ENCODE data around the gene MAST3.
A peak's percentile ranks its signal among the peaks of the same experiment; 100 is the strongest.

The MAST3 gene

GRCh38 chr19:18155095-18156087, 57.8 kb downstream of the MAST3 start:
- Histone ChIP-seq H4K91ac (ENCODE audit: low read length) (peak overlapping the region; percentile 1), H3K27ac (ENCODE audit: low read length, poor library complexity, severe bottlenecking) (no peak overlapping the region), H3K36me3 (ENCODE audit: control insufficient read depth in 1 of 2, insufficient read depth in 2 of 2, low read depth in 1 of 2, low read length in 2 of 2) (peaks cover 16 to 34% of the 10 kb centered on the region in 2 experiments), H4K8ac (ENCODE audit: low read length) (no peak overlapping the region), H2BK5ac (ENCODE audit: low read depth, low read length, poor library complexity, severe bottlenecking) (no peak overlapping the region), H2BK120ac (ENCODE audit: low read depth, low read length) (no peak overlapping the region), H3K4me1 (ENCODE audit: control insufficient read depth, insufficient read depth, low read depth, low read length) (peaks cover 37% of the 10 kb centered on the region), H3K9me3 (ENCODE audit: control insufficient read depth, low read length) (no peaks in the 10 kb centered on the region), H2AFZ (ENCODE audit: low read depth, low read length) (no peak overlapping the region), H3K27me3 (ENCODE audit: control insufficient read depth in 1 of 2, insufficient read depth in 1 of 2, low read length in 2 of 2) (no peaks in the 10 kb centered on the region), H2BK15ac (ENCODE audit: low read depth, poor library complexity, severe bottlenecking) (peak overlapping the region; percentile 76), H3K9ac (ENCODE audit: low read length) (no peak overlapping the region), H3K14ac (ENCODE audit: low read length in 2 of 2) (no peak overlapping the region), H3K79me1 (replicated peaks; ENCODE audit: low read length, poor library complexity, severe bottlenecking) (peaks cover 7% of the 10 kb centered on the region), H3K4me2 (ENCODE audit: low read length, poor library complexity, severe bottlenecking) (no peak overlapping the region), H2BK12ac (ENCODE audit: low read length in 2 of 2) (peak overlapping the region in 1 of 2 experiments; percentile 81), H3K4ac (ENCODE audit: low read depth in 1 of 2, low read length in 2 of 2) (peak overlapping the region in 1 of 2 experiments; percentile 28), H3K18ac (ENCODE audit: low read depth in 1 of 2, low read length in 2 of 2) (peak overlapping the region in 1 of 2 experiments; percentile 11), H3K23ac (ENCODE audit: low read length in 2 of 2) (no peak overlapping the region), H3K4me3 (ENCODE audit: insufficient read depth in 1 of 2, low read depth in 1 of 2, low read length in 2 of 2) (no peak overlapping the region), H2AK5ac (ENCODE audit: low read length, severe bottlenecking) (no peak overlapping the region)
- WGBS, result 97% methylated on average over 43 of the region's 43 CpGs
- no peak for DNase-seq

GRCh38 chr19:18156268-18156667, 58.7 kb downstream of the MAST3 start:
- Histone ChIP-seq H3K14ac (ENCODE audit: low read length in 2 of 2) (peak overlapping the region in 1 of 2 experiments; percentile 13), H3K9ac (ENCODE audit: low read length) (peak overlapping the region; percentile 52), H3K4me3 (ENCODE audit: insufficient read depth in 1 of 2, low read depth in 1 of 2, low read length in 2 of 2) (no peak overlapping the region), H3K18ac (ENCODE audit: low read depth in 1 of 2, low read length in 2 of 2) (peak overlapping the region in 1 of 2 experiments; percentile 61), H3K4me2 (ENCODE audit: low read length, poor library complexity, severe bottlenecking) (no peak overlapping the region), H3K27me3 (ENCODE audit: control insufficient read depth in 1 of 2, insufficient read depth in 1 of 2, low read length in 2 of 2) (no peaks in the 10 kb centered on the region), H4K8ac (ENCODE audit: low read length) (no peak overlapping the region), H3K79me1 (replicated peaks; ENCODE audit: low read length, poor library complexity, severe bottlenecking) (peaks cover 10% of the 10 kb centered on the region), H3K9me3 (ENCODE audit: control insufficient read depth, low read length) (no peaks in the 10 kb centered on the region), H4K91ac (ENCODE audit: low read length) (peak overlapping the region; percentile 53), H3K23ac (ENCODE audit: low read length in 2 of 2) (no peak overlapping the region), H3K4ac (ENCODE audit: low read depth in 1 of 2, low read length in 2 of 2) (peak overlapping the region in 1 of 2 experiments; percentile 52), H2BK5ac (ENCODE audit: low read depth, low read length, poor library complexity, severe bottlenecking) (no peak overlapping the region), H3K4me1 (ENCODE audit: control insufficient read depth, insufficient read depth, low read depth, low read length) (peaks cover 44% of the 10 kb centered on the region), H2AFZ (ENCODE audit: low read depth, low read length) (no peak overlapping the region), H2AK5ac (ENCODE audit: low read length, severe bottlenecking) (peak overlapping the region; percentile 24), H2BK120ac (ENCODE audit: low read depth, low read length) (no peak overlapping the region), H3K36me3 (ENCODE audit: control insufficient read depth in 1 of 2, insufficient read depth in 2 of 2, low read depth in 1 of 2, low read length in 2 of 2) (peaks cover 16 to 37% of the 10 kb centered on the region in 2 experiments), H2BK12ac (ENCODE audit: low read length in 2 of 2) (peak overlapping the region in 1 of 2 experiments; percentile 55), H3K27ac (ENCODE audit: low read length, poor library complexity, severe bottlenecking) (peak overlapping the region; percentile 62), H2BK15ac (ENCODE audit: low read depth, poor library complexity, severe bottlenecking) (no peak overlapping the region)
- WGBS, result 95% methylated on average over 4 of the region's 6 CpGs
- no peak for DNase-seq

GRCh38 chr19:18156841-18157464, 59.4 kb downstream of the MAST3 start:
- no peaks in the 10 kb centered on the region for H3K9me3 ChIP-seq (ENCODE audit: control insufficient read depth, low read length)
- 75% methylated on average over 22 of the region's 22 CpGs for WGBS
- no peak overlapping the region for H3K14ac ChIP-seq (ENCODE audit: low read length in 2 of 2)
- H3K4me1 ChIP-seq (ENCODE audit: control insufficient read depth, insufficient read depth, low read depth, low read length), result peaks cover 46% of the 10 kb centered on the region
- no peaks in the 10 kb centered on the region for H3K27me3 ChIP-seq (ENCODE audit: control insufficient read depth in 1 of 2, insufficient read depth in 1 of 2, low read length in 2 of 2)
- H2AFZ ChIP-seq (ENCODE audit: low read depth, low read length), result no peak overlapping the region
- peak overlapping the region; percentile 66 for H4K8ac ChIP-seq (ENCODE audit: low read length)
- H2AK5ac ChIP-seq (ENCODE audit: low read length, severe bottlenecking), result peak overlapping the region; percentile 96
- H3K4me3 ChIP-seq (ENCODE audit: insufficient read depth in 1 of 2, low read depth in 1 of 2, low read length in 2 of 2), result no peak overlapping the region
- H2BK15ac ChIP-seq (ENCODE audit: low read depth, poor library complexity, severe bottlenecking), result peak overlapping the region; percentile 37
- peak overlapping the region; percentile 65 for H4K91ac ChIP-seq (ENCODE audit: low read length)
- peaks cover 18 to 42% of the 10 kb centered on the region in 2 experiments for H3K36me3 ChIP-seq (ENCODE audit: control insufficient read depth in 1 of 2, insufficient read depth in 2 of 2, low read depth in 1 of 2, low read length in 2 of 2)
- peaks cover 14% of the 10 kb centered on the region for H3K79me1 ChIP-seq (replicated peaks; ENCODE audit: low read length, poor library complexity, severe bottlenecking)
- peak overlapping the region; percentile 21 to 55 for H2BK12ac ChIP-seq (ENCODE audit: low read length in 2 of 2)
- peak overlapping the region; percentile 52 for H3K9ac ChIP-seq (ENCODE audit: low read length)
- no peak overlapping the region for H3K4me2 ChIP-seq (ENCODE audit: low read length, poor library complexity, severe bottlenecking)
- H3K27ac ChIP-seq (ENCODE audit: low read length, poor library complexity, severe bottlenecking), result peak overlapping the region; percentile 80
- DNase-seq, result peak; percentile 86
- H2BK5ac ChIP-seq (ENCODE audit: low read depth, low read length, poor library complexity, severe bottlenecking), result no peak overlapping the region
- no peak overlapping the region for H3K23ac ChIP-seq (ENCODE audit: low read length in 2 of 2)
- peak overlapping the region; percentile 74 to 75 for H3K4ac ChIP-seq (ENCODE audit: low read depth in 1 of 2, low read length in 2 of 2)
- H3K18ac ChIP-seq (ENCODE audit: low read depth in 1 of 2, low read length in 2 of 2), result peak overlapping the region in 1 of 2 experiments; percentile 85
- peak overlapping the region; percentile 51 for H2BK120ac ChIP-seq (ENCODE audit: low read depth, low read length)

All from mesenchymal stem cell (in vitro differentiated cells and primary cell).